KMS-11 (cell line): ENCODE measurements around the gene PRAMEF5.
"Not testable (repeated sequence)": the region's sequence is repeated elsewhere in the genome, so short reads cannot be mapped to it uniquely, and the experiment has no call there.

Experiments used
- H2AFZ ChIP-seq: fragments of 200-600 bp; sonication (generic); 2 replicates; pipeline ENCODE4 v1.6.1; 2016; ENCODE audit warnings: antibody characterized with exemption, mixed run types, low read depth
- H3K27ac ChIP-seq: fragments of 200-600 bp; sonication (generic); 2 replicates; pipeline ENCODE4 v1.6.1; 2016; ENCODE audit warnings: mild to moderate bottlenecking, mixed run types
- H3K27me3 ChIP-seq: fragments of 200-600 bp; sonication (generic); 2 replicates; pipeline ENCODE4 v1.6.1; 2017; ENCODE audit warnings: mild to moderate bottlenecking, low read depth, mixed run types, moderate library complexity; ENCODE audit not compliant: insufficient read depth
- H3K36me3 ChIP-seq: fragments of 200-600 bp; sonication (generic); 2 replicates; pipeline ENCODE4 v1.6.1; 2017; ENCODE audit warnings: mild to moderate bottlenecking, mixed run types; ENCODE audit not compliant: insufficient read depth
- H3K4me1 ChIP-seq: fragments of 200-600 bp; sonication (generic); 2 replicates; pipeline ENCODE4 v1.6.1; 2016; ENCODE audit warnings: mild to moderate bottlenecking, low read depth, mixed run types; ENCODE audit not compliant: poor library complexity, severe bottlenecking
- H3K4me2 ChIP-seq: fragments of 200-600 bp; sonication (generic); 2 replicates; pipeline ENCODE4 v1.7.0; 2016; ENCODE audit warnings: mild to moderate bottlenecking, mixed run types
- H3K4me3 ChIP-seq: fragments of 200-600 bp; sonication (generic); IDR thresholded peaks from 2 replicates; pipeline ENCODE4 v1.6.1; 2017; ENCODE audit warnings: low read depth, low read length, mixed read lengths; ENCODE audit not compliant: insufficient read depth
- H3K79me2 ChIP-seq: fragments of 200-600 bp; sonication (generic); 2 replicates; pipeline ENCODE4 v1.6.1; 2016; ENCODE audit warnings: low read depth, mixed run types; ENCODE audit not compliant: insufficient read depth
- H3K9ac ChIP-seq: fragments of 200-600 bp; sonication (generic); 2 replicates; pipeline ENCODE4 v1.6.1; 2016; ENCODE audit warnings: mild to moderate bottlenecking, mixed run types
- H4K20me1 ChIP-seq: fragments of 200-600 bp; sonication (generic); 2 replicates; pipeline ENCODE4 v1.6.1; 2016; ENCODE audit warnings: mild to moderate bottlenecking, mixed run types; ENCODE audit not compliant: insufficient read depth

PRAMEF5 gene

GRCh38 chr1:13245841-13246553, 8.0 kb upstream of the PRAMEF5 start:
- H3K9ac ChIP-seq, H3K36me3 ChIP-seq, H3K79me2 ChIP-seq, H3K4me3 ChIP-seq, H3K4me1 ChIP-seq, H3K27me3 ChIP-seq, H4K20me1 ChIP-seq, H3K27ac ChIP-seq, H3K4me2 ChIP-seq, H2AFZ ChIP-seq: not testable (repeated sequence)

DNA sequence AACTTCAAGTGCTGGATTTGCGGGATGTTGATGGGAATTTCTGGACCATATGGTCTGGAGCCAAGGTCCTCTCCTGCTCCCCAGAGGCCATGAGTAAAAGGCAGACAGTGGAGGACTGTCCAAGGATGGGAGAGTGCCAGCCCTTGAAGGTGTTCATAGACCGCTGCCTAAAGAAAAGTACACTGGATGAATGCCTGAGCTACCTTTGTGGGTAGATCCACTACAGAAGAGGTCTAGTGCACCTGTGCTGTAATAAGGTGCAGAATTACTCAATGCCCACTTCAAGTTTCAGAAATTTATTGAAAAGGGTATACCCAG, 7.5 kb upstream of the PRAMEF5 start:
- H3K9ac ChIP-seq, H3K27me3 ChIP-seq, H4K20me1 ChIP-seq, H3K36me3 ChIP-seq, H3K4me2 ChIP-seq, H2AFZ ChIP-seq, H3K4me3 ChIP-seq, H3K4me1 ChIP-seq, H3K79me2 ChIP-seq, H3K27ac ChIP-seq: not testable (repeated sequence)

DNA sequence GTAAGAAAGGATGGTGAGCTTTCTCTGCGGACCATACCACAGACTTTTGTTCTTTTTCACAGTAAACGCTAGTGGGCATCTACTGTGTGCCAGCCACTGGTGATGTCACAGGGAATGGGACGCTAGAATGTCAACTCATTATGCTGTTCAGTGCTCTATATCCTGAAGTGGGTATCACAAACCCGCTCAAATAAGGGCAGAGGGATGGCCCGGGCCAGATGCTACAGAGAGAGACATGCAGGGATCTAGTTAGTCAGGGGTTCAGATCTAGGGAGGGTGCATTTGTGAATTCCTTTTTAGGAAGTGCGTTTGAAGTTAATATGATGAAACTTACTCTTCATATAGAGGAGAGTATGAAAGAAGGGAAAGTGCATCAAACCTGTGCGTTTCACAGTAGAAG, 6.9 kb upstream of the PRAMEF5 start:
- H3K4me3 ChIP-seq, result not testable (repeated sequence)

DNA sequence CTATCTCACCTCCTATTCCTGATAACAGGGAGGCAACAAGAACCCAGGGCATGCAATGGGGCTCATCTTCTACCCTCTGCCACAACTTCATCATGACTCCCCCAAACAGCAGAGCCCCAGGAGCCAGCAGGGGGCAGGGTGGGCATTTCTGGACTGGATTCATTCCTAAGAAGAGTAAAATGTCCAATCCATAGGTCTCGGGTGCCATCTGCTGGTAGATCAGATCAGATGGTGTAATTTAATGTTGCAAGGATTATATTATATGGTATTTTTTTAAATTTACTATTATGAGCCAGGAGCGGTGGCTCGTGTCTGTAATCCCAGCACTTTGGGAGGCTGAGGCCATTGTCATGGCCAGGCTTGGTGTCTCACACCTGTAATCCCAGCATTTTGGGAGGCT, 11.1 kb downstream of the PRAMEF5 start:
- H3K27ac ChIP-seq, H4K20me1 ChIP-seq, H3K36me3 ChIP-seq, H3K79me2 ChIP-seq, H3K4me3 ChIP-seq, H3K9ac ChIP-seq, H3K4me1 ChIP-seq, H3K27me3 ChIP-seq, H3K4me2 ChIP-seq, H2AFZ ChIP-seq: not testable (repeated sequence)

More for the DNA sequence above, 6.9 kb upstream of the PRAMEF5 start:
- not testable (repeated sequence) for H3K4me2 ChIP-seq, H3K27me3 ChIP-seq, H4K20me1 ChIP-seq, H3K36me3 ChIP-seq, H3K4me1 ChIP-seq, H3K9ac ChIP-seq, H2AFZ ChIP-seq, H3K79me2 ChIP-seq, H3K27ac ChIP-seq

GRCh38 chr1:13277016-13277415, 23.0 kb downstream of the PRAMEF5 start:
- not testable (repeated sequence) for H3K36me3 ChIP-seq, H3K79me2 ChIP-seq, H4K20me1 ChIP-seq, H2AFZ ChIP-seq, H3K4me3 ChIP-seq, H3K4me1 ChIP-seq, H3K27me3 ChIP-seq, H3K4me2 ChIP-seq, H3K27ac ChIP-seq, H3K9ac ChIP-seq

GRCh38 chr1:13279617-13280016, 25.6 kb downstream of the PRAMEF5 start:
- not testable (repeated sequence) for H2AFZ ChIP-seq, H4K20me1 ChIP-seq, H3K4me2 ChIP-seq, H3K27ac ChIP-seq, H3K27me3 ChIP-seq, H3K36me3 ChIP-seq, H3K4me3 ChIP-seq, H3K79me2 ChIP-seq, H3K9ac ChIP-seq, H3K4me1 ChIP-seq

- H3K79me2 ChIP-seq, H3K4me2 ChIP-seq, H3K4me1 ChIP-seq, H3K36me3 ChIP-seq, H3K9ac ChIP-seq, H4K20me1 ChIP-seq, H3K27ac ChIP-seq, H3K27me3 ChIP-seq, H2AFZ ChIP-seq, H3K4me3 ChIP-seq: not testable (repeated sequence)
Measured at GRCh38 chr1:13285037-13285436, 31.0 kb downstream of the PRAMEF5 start, which contains the start of gene PRAMEF8. Gene PRAMEF8, minus strand, starts transcription at chr1:13285137. Its CDS starts 1,046 bp downstream, at chr1:13284091.

GRCh38 chr1:13289030-13289429, 35.0 kb downstream of the PRAMEF5 start:
- H2AFZ ChIP-seq, H3K4me2 ChIP-seq, H4K20me1 ChIP-seq, H3K4me3 ChIP-seq, H3K27ac ChIP-seq, H3K36me3 ChIP-seq, H3K9ac ChIP-seq, H3K79me2 ChIP-seq, H3K27me3 ChIP-seq, H3K4me1 ChIP-seq: not testable (repeated sequence)

DNA sequence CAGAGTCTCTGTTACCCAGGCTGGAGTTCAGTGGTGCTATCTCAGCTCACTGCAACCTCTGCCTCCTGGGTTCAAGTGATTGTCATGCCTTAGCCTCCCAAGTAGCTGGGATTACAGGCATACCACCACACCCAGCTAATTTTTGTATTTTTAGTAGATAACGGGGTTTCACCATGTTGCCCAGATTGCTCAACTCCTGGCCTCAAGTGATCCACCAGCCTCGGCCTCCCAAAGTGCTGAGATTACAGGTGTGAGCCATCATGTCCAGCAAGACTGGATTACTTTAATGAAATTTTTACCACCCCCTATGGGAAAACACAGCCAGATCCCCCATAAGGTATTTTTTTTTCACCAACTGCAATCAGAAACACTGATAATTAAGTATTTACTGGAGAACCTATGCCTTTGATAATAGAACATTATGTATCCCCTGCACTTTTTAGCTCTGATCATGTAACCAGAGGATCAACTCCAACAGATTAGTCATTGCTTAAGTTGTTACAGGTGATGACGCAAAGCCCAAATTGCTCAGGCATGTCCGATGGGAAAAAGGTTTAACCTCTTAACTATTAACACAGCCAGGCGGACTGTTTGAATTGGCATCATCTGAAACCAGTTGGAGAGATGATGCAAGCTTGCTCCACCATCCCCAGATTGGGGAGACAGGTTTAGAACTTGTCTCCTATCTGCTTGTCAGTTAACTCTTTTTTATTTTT, 43.4 kb downstream of the PRAMEF5 start:
- not testable (repeated sequence) for H4K20me1 ChIP-seq, H3K4me3 ChIP-seq, H3K4me1 ChIP-seq, H3K27me3 ChIP-seq, H3K4me2 ChIP-seq, H3K79me2 ChIP-seq, H3K36me3 ChIP-seq, H2AFZ ChIP-seq, H3K27ac ChIP-seq, H3K9ac ChIP-seq

DNA sequence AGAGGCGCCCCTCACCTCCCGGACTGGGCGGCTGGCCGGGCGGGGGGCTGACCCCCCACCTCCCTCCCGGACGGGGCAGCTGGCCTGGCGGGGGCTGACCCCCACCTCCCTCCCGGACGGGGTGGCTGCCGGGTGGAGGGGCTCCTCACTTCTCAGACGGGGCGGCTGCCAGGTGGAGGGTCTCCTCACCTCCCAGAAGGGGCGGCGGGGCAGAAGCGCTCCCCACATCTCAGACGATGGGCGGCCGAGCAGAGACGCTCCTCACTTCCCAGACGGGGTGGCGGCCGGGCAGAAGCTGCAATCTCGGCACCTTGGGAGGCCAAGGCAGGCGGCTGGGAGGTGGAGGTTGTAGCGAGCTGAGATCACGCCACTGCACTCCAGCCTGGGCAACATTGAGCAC, 44.7 kb downstream of the PRAMEF5 start:
- H3K79me2 ChIP-seq, H3K36me3 ChIP-seq, H3K4me2 ChIP-seq, H2AFZ ChIP-seq, H3K27ac ChIP-seq, H3K27me3 ChIP-seq, H3K9ac ChIP-seq, H4K20me1 ChIP-seq, H3K4me3 ChIP-seq, H3K4me1 ChIP-seq: not testable (repeated sequence)
